Esophagus muscularis mucosa (tissue), 4 donors: ENCODE results near the gene PYGB. TPM values are rescaled to one million over a fixed set of nuclear protein-coding genes. Genes with fewer than 3 reads are reported as not detected.

ENCODE experiments used
- DNase-seq: peaks from one replicate; pipeline ENCODE4 v3.0.0-alpha.2; 2017; ENCODE audit errors: extremely low spot score
- H3K27ac ChIP-seq, 4 donors: fragments of 200-600 bp; sonication (generic); replicated peaks in 1 of 4; 1 replicate in 3 of 4; 2 replicates in 1 of 4; pipeline ENCODE4 v1.5.1; 2016 to 2019; ENCODE audit warnings: mild to moderate bottlenecking in 1 of 4
- H3K27me3 ChIP-seq, 4 donors: fragments of 200-600 bp; sonication (generic); one replicate each; pipeline versions ENCODE4 v1.5.1 to v1.6.0; 2016 to 2019
- H3K36me3 ChIP-seq, 4 donors: fragments of 200-600 bp; sonication (generic); one replicate each; pipeline ENCODE4 v1.5.1; 2016 to 2019
- H3K4me1 ChIP-seq, 4 donors: fragments of 200-600 bp; sonication (generic); one replicate each; pipeline ENCODE4 v1.5.1; 2016 to 2019
- H3K4me3 ChIP-seq, 4 donors: fragments of 200-600 bp; sonication (generic); 1 replicate in 2 of 4; 2 replicates in 2 of 4; pipeline ENCODE4 v1.5.1; 2016 to 2019; ENCODE audit warnings: mild to moderate bottlenecking in 4 of 4, moderate library complexity in 1 of 4
- H3K9me3 ChIP-seq, 4 donors: fragments of 200-600 bp; sonication (generic); 1 replicate in 3 of 4; 2 replicates in 1 of 4; pipeline ENCODE4 v1.5.1; 2016 to 2019
- CTCF ChIP-seq, 3 experiments: fragments of 200-600 bp in 2 of 3; fragments of 450-650 bp in 1 of 3; sonication (generic) in 2 of 3; IDR thresholded peaks; one replicate each; pipeline ENCODE4 v1.5.1; 2017 to 2019; ENCODE audit warnings: antibody characterized with exemption in 3 of 3, mild to moderate bottlenecking in 2 of 3, moderate library complexity in 1 of 3
- EP300 ChIP-seq: sonication (generic); formaldehyde crosslinking; IDR thresholded peaks from one replicate; pipeline ENCODE4 v1.6.1; 2017; ENCODE audit warnings: antibody characterized with exemption
- POLR2A ChIP-seq: fragments of 450-650 bp; IDR thresholded peaks from one replicate; pipeline ENCODE4 v1.6.1; 2017; ENCODE audit warnings: antibody characterized with exemption, moderate library complexity, mild to moderate bottlenecking, low read depth
- POLR2AphosphoS5 ChIP-seq, 2 donors: sonication (generic); formaldehyde crosslinking; IDR thresholded peaks; one replicate each; pipeline ENCODE4 v1.6.1; 2017; ENCODE audit warnings: antibody characterized with exemption in 2 of 2
- WGBS: methylation state at CpG from one replicate; pipeline ENCODE4 v1.1.5; 2018; 5-methylcytosine and 5-hydroxymethylcytosine counted together
- intact Hi-C: fragments of 100-400 bp; cut with DNase I; formaldehyde crosslinking; loops from one replicate; pipeline ENCODE4 v1.15.1; 2023
- total RNA-seq, 4 donors: library from RNA; depleted of rRNA; stranded (reverse); fragments of >200 nt; gene quantifications; one replicate each; pipeline versions ENCODE4 v1.1.0 to v1.2.1, GENCODE V29; 2016

PYGB gene
- total RNA-seq, 4 donors from 2014 or later, result 398 to 632 (median 462) TPM

GRCh38 chr20:25285856-25286798 lies 38.2 kb downstream of the PYGB start:
- intact Hi-C loops, result no loop called here
- H3K36me3 ChIP-seq, result peaks cover 93 to 100% (median 98%) of the 10 kb centered on the region in 4 donors

GRCh38 chr20:25286917-25287316 lies 39.0 kb downstream of the PYGB start:
- DNase-seq, result no peak
- peak overlapping the region in 1 of 4 donors; percentile 22 for H3K27ac ChIP-seq
- H3K9me3 ChIP-seq, result no peaks in the 10 kb centered on the region
- no peaks in the 10 kb centered on the region for H3K27me3 ChIP-seq
- intact Hi-C loops, result no loop called here
- peaks cover 93 to 100% (median 98%) of the 10 kb centered on the region in 4 donors for H3K36me3 ChIP-seq
- TF ChIP-seq POLR2A (no peak), CTCF (IDR thresholded peaks at IDR 0.05) (no peak), POLR2AphosphoS5 (IDR thresholded peaks at IDR 0.05) (no peak), EP300 (no peak)
- H3K4me1 ChIP-seq, result peaks cover 3 to 13% (median 8%) of the 10 kb centered on the region in 4 donors
- no peak overlapping the region for H3K4me3 ChIP-seq
- 96% methylated on average over 11 of the region's 12 CpGs for WGBS

More at GRCh38 chr20:25285856-25286798, 38.2 kb downstream of the PYGB start:
- Histone ChIP-seq H3K27ac (peak overlapping the region in 2 of 4 donors; percentile 22 to 30), H3K27me3 (no peaks in the 10 kb centered on the region), H3K4me1 (peaks cover under 1 to 6% (median 2%) of the 10 kb centered on the region in 4 donors), H3K4me3 (no peak overlapping the region), H3K9me3 (no peaks in the 10 kb centered on the region)
- no peak for DNase-seq
- 83% methylated on average over 17 of the region's 24 CpGs for WGBS
- no peak for TF ChIP-seq CTCF (IDR thresholded peaks at IDR 0.05)
- no peak for TF ChIP-seq POLR2AphosphoS5 (IDR thresholded peaks at IDR 0.05)
- no peak for TF ChIP-seq EP300
- TF ChIP-seq POLR2A, result no peak

- H3K4me1 ChIP-seq, result peaks cover 9 to 18% (median 14%) of the 10 kb centered on the region in 4 donors
- no peaks in the 10 kb centered on the region for H3K27me3 ChIP-seq
- 96% methylated on average over 14 of the region's 16 CpGs for WGBS
- H3K4me3 ChIP-seq, result no peak overlapping the region
- intact Hi-C loops, result no loop called here
- TF ChIP-seq POLR2AphosphoS5 (IDR thresholded peaks at IDR 0.05) (no peak), CTCF (IDR thresholded peaks at IDR 0.05) (no peak), EP300 (no peak), POLR2A (no peak)
- peak overlapping the region in 1 of 4 donors; percentile 22 for H3K27ac ChIP-seq
- no peaks in the 10 kb centered on the region for H3K9me3 ChIP-seq
- no peak for DNase-seq
- peaks cover 87 to 100% (median 98%) of the 10 kb centered on the region in 4 donors for H3K36me3 ChIP-seq
These were observed 39.9 kb downstream of the PYGB start for GRCh38 chr20:25287631-25288290.

- DNase-seq, result no peak
- Histone ChIP-seq H3K27ac (peak overlapping the region in 1 of 4 donors; percentile 44), H3K4me3 (no peak overlapping the region), H3K27me3 (no peaks in the 10 kb centered on the region), H3K36me3 (peaks cover 79 to 97% (median 95%) of the 10 kb centered on the region in 4 donors), H3K9me3 (no peaks in the 10 kb centered on the region), H3K4me1 (peaks cover 12 to 26% (median 18%) of the 10 kb centered on the region in 4 donors)
- intact Hi-C loops, result no loop called here
- 76% methylated on average over 12 of the region's 22 CpGs for WGBS
- TF ChIP-seq POLR2A (no peak), POLR2AphosphoS5 (IDR thresholded peaks at IDR 0.05) (no peak), CTCF (IDR thresholded peaks at IDR 0.05) (no peak), EP300 (no peak)
These were observed 40.7 kb downstream of the PYGB start for GRCh38 chr20:25288291-25289181.
